ENCODE data around the gene BRAF. TPM values are rescaled to one million over a fixed set of nuclear protein-coding genes. Genes with fewer than 3 reads are reported as not detected.

The BRAF gene
- total RNA-seq (2022; extraction: Qiagen RNA extraction), result 3.6 to 9.0 TPM (median 6.8 TPM) in 5 replicates

DNA sequence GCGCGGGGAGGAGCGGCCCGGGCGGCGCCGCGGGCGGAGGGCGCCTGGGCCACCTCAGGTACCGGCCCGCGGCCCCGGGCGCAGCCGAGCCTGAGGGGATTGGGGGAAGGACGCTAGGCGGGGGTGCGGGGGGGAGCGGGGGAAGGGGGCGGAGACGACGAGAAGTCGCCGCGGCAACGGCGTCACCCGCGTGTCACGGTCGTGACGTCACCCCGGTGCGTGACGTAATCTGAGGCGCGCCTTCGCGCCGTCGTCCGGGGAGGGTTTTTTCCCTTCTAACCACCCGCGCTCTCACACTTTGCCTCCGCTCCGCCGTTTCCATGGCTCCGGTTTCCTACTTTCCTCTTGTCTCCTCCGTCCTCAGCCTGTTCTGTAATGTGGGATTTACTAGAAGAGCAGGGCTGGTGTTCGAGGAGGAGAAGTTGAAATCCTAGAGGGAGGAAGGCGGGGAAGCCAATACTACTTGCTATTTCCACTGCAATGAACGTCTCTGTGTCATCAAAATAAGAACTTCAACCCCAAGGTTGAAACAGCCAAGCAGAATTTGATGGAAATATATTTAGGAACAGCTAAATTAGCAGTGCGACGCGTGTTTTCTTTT, at the start of gene BRAF:
BRAF (minus strand) TSS at position 109 of the 601 bp plus-strand sequence. CDS start 226 bp downstream, outside the sequence.

DNA sequence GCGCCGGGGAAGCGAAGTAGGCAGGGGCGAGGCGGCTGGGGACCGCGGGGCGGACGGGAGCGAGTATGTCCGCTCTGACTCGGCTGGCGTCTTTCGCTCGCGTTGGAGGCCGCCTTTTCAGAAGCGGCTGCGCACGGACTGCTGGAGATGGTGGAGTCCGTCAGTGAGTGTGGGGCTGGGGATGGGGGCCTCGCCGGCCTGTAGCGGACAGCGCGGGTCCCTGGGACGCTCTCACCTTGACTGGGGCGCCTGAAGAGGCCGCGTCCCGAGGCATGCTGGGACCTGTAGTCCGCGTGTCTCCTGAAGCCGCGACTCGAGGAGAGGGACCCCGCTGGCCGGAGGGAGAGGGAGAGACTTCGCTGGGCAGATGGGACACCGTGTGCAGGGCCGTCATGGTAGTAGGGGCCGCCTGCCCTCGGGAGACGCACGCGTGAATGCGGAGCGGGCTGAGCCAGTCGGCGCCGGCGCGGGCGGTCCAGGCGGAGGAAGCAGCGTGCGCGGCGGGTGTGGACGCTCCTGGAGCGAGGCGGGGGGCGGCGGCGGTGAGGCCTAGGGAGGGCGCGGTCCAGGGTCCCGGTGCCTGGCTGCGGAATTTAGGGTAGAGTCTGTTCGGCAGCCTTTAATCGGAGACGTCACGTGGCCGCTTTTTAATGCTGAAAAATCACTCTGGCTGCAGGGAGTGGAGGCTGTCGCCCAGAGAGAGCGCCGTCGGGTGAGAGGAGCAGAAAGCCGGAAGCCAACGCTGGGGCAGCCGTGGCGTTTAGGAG, 227.9 kb downstream of the BRAF start, which contains the start of gene NDUFB2:
NDUFB2 (plus strand) TSS at position 29 of the 767 bp plus-strand sequence; CDS start at position 66, 37 bp downstream.

DNA sequence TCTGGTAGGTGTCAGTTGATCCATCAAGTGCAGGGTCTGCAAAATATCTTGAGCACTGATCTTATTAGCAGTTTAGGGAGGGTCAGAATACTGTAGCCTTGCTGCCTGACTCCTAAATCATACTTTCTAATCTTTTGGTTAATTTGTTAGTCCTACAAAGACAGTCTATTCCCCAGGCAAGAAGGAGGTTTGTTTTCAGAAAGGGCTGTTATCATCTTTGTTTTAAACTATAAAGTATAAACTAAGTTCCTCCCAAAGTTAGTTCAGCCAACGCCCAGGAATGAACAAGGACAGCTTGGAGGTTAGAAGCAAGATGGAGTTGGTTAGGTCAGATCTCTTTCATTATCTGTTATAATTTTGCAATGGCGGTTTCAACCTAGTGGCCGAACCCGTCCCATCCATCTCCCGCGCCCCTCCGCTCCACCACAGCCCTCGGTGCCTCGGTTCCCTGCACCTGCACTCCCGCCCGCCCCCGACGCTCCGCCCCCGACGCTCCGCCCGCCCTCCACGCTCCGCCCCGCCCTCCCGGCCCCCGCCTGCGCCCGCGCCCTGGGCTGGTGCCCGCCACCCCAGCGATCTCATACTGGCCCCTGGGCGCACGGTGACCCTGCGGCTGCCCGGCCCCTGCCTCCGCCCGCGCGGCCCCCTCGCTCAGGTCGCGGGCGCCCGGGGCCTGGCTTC, 252.2 kb downstream of the BRAF start, which contains the start of gene ADCK2:
ADCK2 (plus strand) TSS at position 564 of the 681 bp plus-strand sequence. CDS start 386 bp downstream, outside the sequence.

Other genes with a start within 250 kb of the BRAF start
- gene NDUFB2, start 228.2 kb downstream of the BRAF start, total RNA-seq (2022; extraction: Qiagen RNA extraction), result 271 to 384 TPM (median 286 TPM) in 5 replicates
- gene MRPS33, start 90.0 kb upstream of the BRAF start, total RNA-seq (2022; extraction: Qiagen RNA extraction), result 93.7 to 137 TPM (median 95.9 TPM) in 5 replicates
- 1.3 to 2.0 TPM (median 1.7 TPM) in 5 replicates for gene TMEM178B, start 149.1 kb upstream of the BRAF start, total RNA-seq (2022; extraction: Qiagen RNA extraction)